Epithelial cell of proximal tubule (primary cell): ENCODE results near the gene MRGPRE. TPM values are rescaled to one million over a fixed set of nuclear protein-coding genes. Genes with fewer than 3 reads are reported as not detected.

Source experiments
- DNase-seq: peaks from one replicate; pipeline ENCODE4 v3.0.0-alpha.2; 2011; ENCODE audit warnings: low read depth
- H3K4me3 ChIP-seq: 2 replicates; pipeline ENCODE4 v1.5.1; 2011; ENCODE audit warnings: low read depth, mild to moderate bottlenecking, low read length
- total RNA-seq: library from RNA; depleted of rRNA; stranded (reverse); fragments of >200 nt; gene quantifications from 2 replicates; pipeline ENCODE4 v1.2.3, GENCODE V29; 2015
- TF ChIP-seq, protein P1 (sequence below): conservative IDR thresholded peaks from 2 replicates; pipeline ENCODE4 v1.5.1; 2012; ENCODE audit warnings: low read depth, mild to moderate bottlenecking, low read length

MRGPRE gene
- total RNA-seq, 1 donor from 2014 or later, result not detected

DNA sequence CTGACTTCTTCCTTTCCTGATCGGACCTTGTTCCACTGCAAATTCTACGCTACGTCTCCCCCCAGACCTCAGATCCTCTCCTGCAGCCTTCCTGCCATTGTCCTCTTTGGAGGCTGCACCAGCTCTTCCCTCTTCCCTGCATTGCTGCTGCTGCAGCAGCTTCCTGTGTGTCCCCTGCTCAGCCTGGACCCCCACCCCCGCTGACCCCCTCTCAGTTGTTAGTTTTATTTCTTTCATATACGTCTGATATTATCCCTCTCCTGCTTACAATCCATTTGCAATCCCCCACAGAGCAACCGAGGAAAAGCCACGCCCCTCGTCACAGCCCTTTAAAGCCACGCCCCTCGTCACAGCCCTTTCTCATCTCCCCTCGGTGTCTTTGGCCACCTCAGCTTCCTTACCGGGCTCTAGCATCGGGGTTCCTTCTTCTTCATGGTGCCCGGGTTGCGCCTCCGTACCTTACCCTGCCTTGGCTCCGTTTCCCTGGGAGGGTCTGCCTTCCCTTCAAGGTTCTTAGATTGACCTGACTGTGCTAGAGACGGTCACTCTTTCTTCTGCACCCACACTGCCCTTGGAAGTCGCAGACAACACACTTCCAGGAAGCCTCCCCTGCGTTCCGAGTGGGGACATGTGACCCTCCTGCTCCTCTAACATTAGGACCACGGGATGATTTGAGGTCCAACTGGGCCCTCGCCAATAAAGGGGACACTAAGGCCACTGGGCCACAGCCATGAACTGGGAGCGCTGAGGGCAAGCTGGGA lies 18.4 kb downstream of the MRGPRE start:
- DNase-seq, result no peak
- H3K4me3 ChIP-seq, result no peak overlapping the region
- TF ChIP-seq, protein P1, sequence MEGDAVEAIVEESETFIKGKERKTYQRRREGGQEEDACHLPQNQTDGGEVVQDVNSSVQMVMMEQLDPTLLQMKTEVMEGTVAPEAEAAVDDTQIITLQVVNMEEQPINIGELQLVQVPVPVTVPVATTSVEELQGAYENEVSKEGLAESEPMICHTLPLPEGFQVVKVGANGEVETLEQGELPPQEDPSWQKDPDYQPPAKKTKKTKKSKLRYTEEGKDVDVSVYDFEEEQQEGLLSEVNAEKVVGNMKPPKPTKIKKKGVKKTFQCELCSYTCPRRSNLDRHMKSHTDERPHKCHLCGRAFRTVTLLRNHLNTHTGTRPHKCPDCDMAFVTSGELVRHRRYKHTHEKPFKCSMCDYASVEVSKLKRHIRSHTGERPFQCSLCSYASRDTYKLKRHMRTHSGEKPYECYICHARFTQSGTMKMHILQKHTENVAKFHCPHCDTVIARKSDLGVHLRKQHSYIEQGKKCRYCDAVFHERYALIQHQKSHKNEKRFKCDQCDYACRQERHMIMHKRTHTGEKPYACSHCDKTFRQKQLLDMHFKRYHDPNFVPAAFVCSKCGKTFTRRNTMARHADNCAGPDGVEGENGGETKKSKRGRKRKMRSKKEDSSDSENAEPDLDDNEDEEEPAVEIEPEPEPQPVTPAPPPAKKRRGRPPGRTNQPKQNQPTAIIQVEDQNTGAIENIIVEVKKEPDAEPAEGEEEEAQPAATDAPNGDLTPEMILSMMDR, result no peak

DNA sequence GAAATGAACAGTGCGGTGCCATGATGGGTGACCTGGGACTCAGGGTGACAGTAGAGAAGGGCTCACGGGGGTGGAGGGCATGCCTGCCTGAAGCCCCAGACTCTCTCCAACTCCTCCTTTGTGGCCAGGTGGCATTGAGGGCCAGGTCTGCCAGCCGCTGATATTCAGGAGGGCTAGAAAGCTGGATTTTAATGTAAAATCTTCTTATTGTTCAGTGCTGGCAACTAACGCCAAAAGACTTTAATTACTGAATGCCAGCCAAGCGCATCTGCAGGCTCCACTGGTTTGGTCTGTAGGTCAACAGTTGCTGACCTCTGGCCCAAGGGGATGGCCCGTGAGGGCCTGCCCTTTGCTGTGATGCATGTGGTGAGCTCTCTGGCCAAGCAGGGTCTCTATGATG lies 23.9 kb downstream of the MRGPRE start:
- TF ChIP-seq, protein P1, result no peak
- no peak overlapping the region for H3K4me3 ChIP-seq

DNA sequence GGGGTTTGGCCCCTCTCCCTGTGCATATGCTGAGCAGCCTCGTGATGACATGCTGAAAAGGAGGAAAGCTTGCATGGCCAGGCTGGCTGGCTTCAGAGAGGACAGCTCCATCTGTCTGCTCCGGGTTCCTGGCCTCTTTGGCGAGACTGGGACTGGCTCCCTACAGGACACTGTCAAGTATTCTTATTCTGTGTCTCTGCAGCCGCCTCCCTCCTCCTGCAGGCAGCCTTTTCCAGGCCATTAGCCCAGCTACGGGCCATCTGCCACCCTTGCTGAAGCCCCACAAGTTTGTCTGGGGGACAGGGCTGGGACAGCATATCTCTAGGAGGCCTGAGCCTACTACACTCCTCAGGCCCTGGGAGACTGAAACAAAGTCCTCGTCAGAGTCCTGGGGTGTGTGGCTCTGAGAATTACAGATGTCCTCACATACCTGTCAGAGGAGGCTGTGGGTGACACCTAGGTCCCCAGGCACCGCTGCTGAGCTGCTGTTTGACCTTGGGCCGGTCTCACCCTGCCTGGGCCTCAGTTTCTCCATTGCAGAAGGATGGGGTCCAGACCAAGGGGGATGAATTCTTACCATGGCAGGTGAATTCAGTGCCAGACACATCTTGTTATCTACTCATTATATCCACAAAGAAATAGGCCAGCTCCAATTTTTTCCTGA lies 24.6 kb downstream of the MRGPRE start:
- H3K4me3 ChIP-seq, result no peak overlapping the region
- TF ChIP-seq, protein P1, result no peak
- no peak for DNase-seq

More for the DNA sequence above, 23.9 kb downstream of the MRGPRE start:
- DNase-seq, result no peak

GRCh38 chr11:3206922-3207204 lies 25.4 kb downstream of the MRGPRE start:
- no peak for DNase-seq
- no peak overlapping the region for H3K4me3 ChIP-seq
- TF ChIP-seq, protein P1, result no peak

- DNase-seq, result no peak
- no peak overlapping the region for H3K4me3 ChIP-seq
- TF ChIP-seq, protein P1, result no peak
Observed at GRCh38 chr11:3206156-3206921, 25.9 kb downstream of the MRGPRE start.

GRCh38 chr11:3205261-3206155 lies 26.7 kb downstream of the MRGPRE start:
- TF ChIP-seq, protein P1, result no peak
- H3K4me3 ChIP-seq, result no peak overlapping the region
- DNase-seq, result no peak
